ENCODE results near the gene GLA.

- TF ChIP-seq CTCF (IDR thresholded peaks at IDR 0.05; ENCODE audit: borderline replicate concordance, extremely low read depth, low read length, poor library complexity, severe bottlenecking) (no peak), EZH2 (IDR thresholded peaks at IDR 0.05; ENCODE audit: borderline replicate concordance, low read depth, low read length, severe bottlenecking) (no peak)
Observed at GRCh38 chrX:101410461-101410860, 2.7 kb upstream of the GLA start.

All from DND-41 (cell line).